ENCODE results near the gene OPCML.

The OPCML gene

GRCh38 chr11:132962041-132962440, 570.3 kb downstream of the OPCML start:
- TF ChIP-seq CTCF (IDR thresholded peaks at IDR 0.05; ENCODE audit: unreplicated experiment in 3 of 3) = no peak
- H3K4me1 Mint-ChIP-seq = peaks cover 22% of the 10 kb centered on the region
- H3K27me3 Mint-ChIP-seq (ENCODE audit: low read depth) = peaks cover 9% of the 10 kb centered on the region
- H3K9me3 Mint-ChIP-seq = peaks cover 6% of the 10 kb centered on the region
- H3K4me3 Mint-ChIP-seq = no peak overlapping the region
- peak overlapping the region in 2 of 3 experiments; percentile 16 to 25 for H3K27ac Mint-ChIP-seq
- no peaks in the 10 kb centered on the region for H3K36me3 Mint-ChIP-seq (ENCODE audit: low read depth)

DNA sequence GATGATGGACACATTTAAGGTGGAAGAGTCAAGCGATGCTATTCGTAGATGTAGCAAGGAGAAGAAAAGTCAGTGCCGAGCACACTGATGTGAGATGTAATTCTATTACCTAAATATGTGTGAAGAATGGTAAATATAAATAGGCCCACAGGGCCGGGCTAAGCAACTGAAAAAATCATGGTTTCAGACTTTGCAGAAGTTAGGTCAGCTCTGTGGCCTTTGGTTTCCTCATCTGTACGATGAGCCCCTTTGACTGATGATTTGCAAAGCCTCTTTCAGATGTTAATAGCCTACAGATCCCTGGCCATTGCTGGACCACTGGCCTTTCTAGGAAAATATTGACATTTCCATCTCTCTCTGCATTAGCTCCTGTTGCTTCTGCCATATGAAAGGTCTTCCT, 570.8 kb downstream of the OPCML start:
- no peaks in the 10 kb centered on the region for H3K36me3 Mint-ChIP-seq (ENCODE audit: low read depth)
- TF ChIP-seq CTCF (IDR thresholded peaks at IDR 0.05; ENCODE audit: unreplicated experiment in 3 of 3) = no peak
- peaks cover 12% of the 10 kb centered on the region for H3K27me3 Mint-ChIP-seq (ENCODE audit: low read depth)
- peaks cover 22% of the 10 kb centered on the region for H3K4me1 Mint-ChIP-seq
- H3K27ac Mint-ChIP-seq = peak overlapping the region in 2 of 3 experiments; percentile 16 to 25
- H3K9me3 Mint-ChIP-seq = peaks cover 6% of the 10 kb centered on the region
- H3K4me3 Mint-ChIP-seq = no peak overlapping the region

DNA sequence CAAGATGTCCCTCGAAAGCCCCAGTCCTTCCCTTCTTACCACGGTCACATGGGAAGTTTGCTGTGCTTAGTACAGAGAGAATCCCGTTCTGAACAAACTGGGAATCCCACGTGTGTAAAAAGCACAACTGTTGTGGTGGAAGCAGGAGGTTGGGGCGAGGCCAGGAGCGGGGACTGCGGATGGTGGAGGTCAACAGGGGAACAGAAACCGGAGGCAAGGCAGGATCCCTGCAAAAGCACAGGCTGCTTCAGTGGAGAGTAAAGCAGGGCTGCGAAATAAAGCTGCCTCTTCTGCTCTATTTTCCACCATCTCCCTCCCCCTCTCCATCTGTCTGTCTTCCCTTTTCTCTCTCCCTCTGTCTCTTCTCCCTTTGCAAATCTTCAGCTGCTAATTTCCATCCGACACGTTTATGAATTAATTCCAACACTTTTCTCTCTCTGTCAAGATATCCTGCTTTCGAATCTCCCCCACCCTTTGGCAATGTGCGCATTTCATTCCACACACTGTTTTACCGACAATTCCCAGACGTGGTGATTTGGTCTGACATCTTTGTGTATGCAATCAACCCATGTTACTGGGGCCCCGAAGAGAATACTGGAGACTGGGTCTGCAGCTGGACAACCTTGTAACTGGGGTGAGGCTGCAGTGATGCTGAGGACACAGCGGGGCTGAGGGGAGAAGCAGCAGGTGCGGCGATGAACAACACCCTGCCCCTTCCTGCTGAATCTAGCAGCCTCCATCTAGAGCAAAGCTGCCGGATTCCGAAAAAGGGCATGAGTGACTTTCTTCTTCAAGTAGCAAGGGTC, 571.8 kb downstream of the OPCML start:
- H3K36me3 Mint-ChIP-seq (ENCODE audit: low read depth) = no peaks in the 10 kb centered on the region
- H3K27me3 Mint-ChIP-seq (ENCODE audit: low read depth) = peaks cover 14% of the 10 kb centered on the region
- H3K27ac Mint-ChIP-seq = peak overlapping the region in 1 of 3 experiments; percentile 17
- TF ChIP-seq CTCF (IDR thresholded peaks at IDR 0.05; ENCODE audit: unreplicated experiment in 3 of 3) = no peak
- no peak overlapping the region for H3K4me3 Mint-ChIP-seq
- H3K9me3 Mint-ChIP-seq = peaks cover 6% of the 10 kb centered on the region
- H3K4me1 Mint-ChIP-seq = peaks cover 22% of the 10 kb centered on the region

DNA sequence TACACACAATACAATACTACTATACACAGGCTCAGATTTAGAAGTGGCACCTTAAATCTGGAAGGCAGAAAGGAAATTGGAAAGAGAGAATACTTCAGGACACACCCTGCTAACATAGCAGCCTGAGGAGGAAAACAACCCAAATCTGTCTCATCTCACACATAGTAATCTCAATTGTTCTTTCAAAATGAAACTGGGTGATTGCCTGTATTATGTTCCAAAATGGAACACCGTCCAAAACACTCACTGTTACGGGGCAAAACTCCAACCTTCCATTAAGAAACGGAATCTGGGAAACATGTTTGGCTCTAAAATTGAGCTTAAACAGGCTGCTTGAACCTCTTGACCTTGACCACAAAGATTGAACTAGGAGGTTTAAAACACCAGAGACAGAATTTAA, 572.6 kb downstream of the OPCML start:
- H3K27me3 Mint-ChIP-seq (ENCODE audit: low read depth) = peaks cover 14% of the 10 kb centered on the region
- peaks cover 22% of the 10 kb centered on the region for H3K4me1 Mint-ChIP-seq

GRCh38 chr11:132957881-132958280, 574.4 kb downstream of the OPCML start:
- TF ChIP-seq CTCF (IDR thresholded peaks at IDR 0.05; ENCODE audit: unreplicated experiment in 3 of 3) = no peak
- Mint-ChIP-seq H3K9me3 (peaks cover 6% of the 10 kb centered on the region), H3K4me3 (no peak overlapping the region), H3K36me3 (ENCODE audit: low read depth) (no peaks in the 10 kb centered on the region), H3K27me3 (ENCODE audit: low read depth) (peaks cover 17% of the 10 kb centered on the region), H3K4me1 (peaks cover 22% of the 10 kb centered on the region), H3K27ac (peak overlapping the region; percentile 93 to 98 (median 94))

More for the DNA sequence above, 572.6 kb downstream of the OPCML start:
- no peak overlapping the region for H3K4me3 Mint-ChIP-seq
- peak overlapping the region in 2 of 3 experiments; percentile 17 to 34 for H3K27ac Mint-ChIP-seq
- H3K9me3 Mint-ChIP-seq = peaks cover 6% of the 10 kb centered on the region
- no peaks in the 10 kb centered on the region for H3K36me3 Mint-ChIP-seq (ENCODE audit: low read depth)
- TF ChIP-seq CTCF (IDR thresholded peaks at IDR 0.05; ENCODE audit: unreplicated experiment in 3 of 3) = no peak

- no peak for TF ChIP-seq CTCF (IDR thresholded peaks at IDR 0.05; ENCODE audit: unreplicated experiment in 3 of 3)
- H3K4me1 Mint-ChIP-seq = peaks cover 11% of the 10 kb centered on the region
- no peaks in the 10 kb centered on the region for H3K9me3 Mint-ChIP-seq
- no peak overlapping the region for H3K4me3 Mint-ChIP-seq
- H3K27me3 Mint-ChIP-seq (ENCODE audit: low read depth) = peaks cover 40% of the 10 kb centered on the region
- H3K27ac Mint-ChIP-seq = no peak overlapping the region
- no peaks in the 10 kb centered on the region for H3K36me3 Mint-ChIP-seq (ENCODE audit: low read depth)
Measured at GRCh38 chr11:132948252-132948651, 584.0 kb downstream of the OPCML start.
